Measurements from ENCODE around the gene C17orf107. TPM values are rescaled to one million over a fixed set of nuclear protein-coding genes. Genes with fewer than 3 reads are reported as not detected.

Gene C17orf107
- total and polyA plus RNA-seq, 2 donors = 1.7 to 7.7 TPM

GRCh38 chr17:4948166-4948930 is 49.0 kb downstream of the C17orf107 start, which contains the start of gene PFN1:
Gene PFN1, minus strand, starts transcription at chr17:4948530. Its CDS starts 136 bp downstream, at chr17:4948394.
- Histone ChIP-seq H3K27ac (ENCODE audit: low read depth) (peak within 1 kb of the TSS; percentile 99), H3K4me3 (ENCODE audit: low read depth, low read length) (peak within 1 kb of the TSS; percentile 97), H3K36me3 (ENCODE audit: insufficient read depth) (peaks cover 2% of the 10 kb centered on the region), H3K4me1 (ENCODE audit: insufficient read depth) (no peaks in the 10 kb centered on the region)
- DNase-seq (ENCODE audit: extremely low spot score) = peak; percentile 81
- under 1% methylated on average over 59 of the region's 59 CpGs for WGBS

GRCh38 chr17:4948931-4949320 is 49.6 kb downstream of the C17orf107 start:
- H3K27ac ChIP-seq (ENCODE audit: low read depth) = peak overlapping the region; percentile 99

GRCh38 chr17:4949321-4950074 is 50.2 kb downstream of the C17orf107 start:
- H3K27ac ChIP-seq (ENCODE audit: low read depth) = peak overlapping the region; percentile 99
- no peaks in the 10 kb centered on the region for H3K36me3 ChIP-seq (ENCODE audit: insufficient read depth)
- WGBS = under 1% methylated on average over 75 of the region's 75 CpGs
- H3K4me1 ChIP-seq (ENCODE audit: insufficient read depth) = no peaks in the 10 kb centered on the region
- no peak for DNase-seq (ENCODE audit: extremely low spot score)
- peak overlapping the region; percentile 97 for H3K4me3 ChIP-seq (ENCODE audit: low read depth, low read length)

More at GRCh38 chr17:4948931-4949320, 49.6 kb downstream of the C17orf107 start:
- Histone ChIP-seq H3K4me3 (ENCODE audit: low read depth, low read length) (peak overlapping the region; percentile 97), H3K36me3 (ENCODE audit: insufficient read depth) (no peaks in the 10 kb centered on the region), H3K4me1 (ENCODE audit: insufficient read depth) (no peaks in the 10 kb centered on the region)
- no peak for DNase-seq (ENCODE audit: extremely low spot score)
- WGBS = under 1% methylated on average over 40 of the region's 40 CpGs

- no peaks in the 10 kb centered on the region for H3K4me1 ChIP-seq (ENCODE audit: insufficient read depth)
- H3K36me3 ChIP-seq (ENCODE audit: insufficient read depth) = no peaks in the 10 kb centered on the region
- H3K4me3 ChIP-seq (ENCODE audit: low read depth, low read length) = peak overlapping the region; percentile 97
- H3K27ac ChIP-seq (ENCODE audit: low read depth) = peak overlapping the region; percentile 70
- WGBS = 6% methylated on average over 52 of the region's 52 CpGs
- no peak for DNase-seq (ENCODE audit: extremely low spot score)
Observed at GRCh38 chr17:4950075-4950745, 50.9 kb downstream of the C17orf107 start.

- H3K4me3 ChIP-seq (ENCODE audit: low read depth, low read length) = peak within 1 kb of the TSS; percentile 97
- H3K27ac ChIP-seq (ENCODE audit: low read depth) = peak within 1 kb of the TSS; percentile 70
- no peak for DNase-seq (ENCODE audit: extremely low spot score)
- 39% methylated on average over 7 of the region's 7 CpGs for WGBS
- no peaks in the 10 kb centered on the region for H3K36me3 ChIP-seq (ENCODE audit: insufficient read depth)
- H3K4me1 ChIP-seq (ENCODE audit: insufficient read depth) = no peaks in the 10 kb centered on the region
Observed at GRCh38 chr17:4950746-4951204, 51.4 kb downstream of the C17orf107 start, which contains the start of gene ENO3. Gene ENO3, plus strand, starts transcription at chr17:4951119. Its CDS starts 711 bp downstream, at chr17:4951830.

GRCh38 chr17:4951486-4951885 is 52.1 kb downstream of the C17orf107 start:
- no peak overlapping the region for H3K4me3 ChIP-seq (ENCODE audit: low read depth, low read length)
- H3K27ac ChIP-seq (ENCODE audit: low read depth) = no peak overlapping the region
- no peak for DNase-seq (ENCODE audit: extremely low spot score)
- H3K4me1 ChIP-seq (ENCODE audit: insufficient read depth) = no peaks in the 10 kb centered on the region
- no peaks in the 10 kb centered on the region for H3K36me3 ChIP-seq (ENCODE audit: insufficient read depth)
- 66% methylated on average over 3 of the region's 3 CpGs for WGBS

Other genes with a start within 250 kb of the C17orf107 start
- 36.4 TPM for gene PELP1, start 195.4 kb upstream of the C17orf107 start, total RNA-seq
- 29.5 TPM for gene PELP1, start 195.4 kb upstream of the C17orf107 start, polyA plus RNA-seq
- gene ARRB2, start 188.9 kb upstream of the C17orf107 start, total RNA-seq = 8.5 TPM
- 26.3 TPM for gene ARRB2, start 188.9 kb upstream of the C17orf107 start, polyA plus RNA-seq
- gene MED11, start 168.1 kb upstream of the C17orf107 start, total RNA-seq = 13.1 TPM
- gene MED11, start 168.1 kb upstream of the C17orf107 start, polyA plus RNA-seq = 31.7 TPM
- gene ZMYND15, start 159.7 kb upstream of the C17orf107 start, total RNA-seq = 0.42 TPM
- 0.60 TPM for gene ZMYND15, start 159.7 kb upstream of the C17orf107 start, polyA plus RNA-seq
- gene CXCL16, start 159.6 kb upstream of the C17orf107 start, total RNA-seq = 3.2 TPM
- gene CXCL16, start 159.6 kb upstream of the C17orf107 start, polyA plus RNA-seq = 14.3 TPM
- not detected for gene TM4SF5, start 127.7 kb upstream of the C17orf107 start, total RNA-seq
- 0.18 TPM for gene TM4SF5, start 127.7 kb upstream of the C17orf107 start, polyA plus RNA-seq
- 0.95 TPM for gene VMO1, start 113.2 kb upstream of the C17orf107 start, total RNA-seq
- gene VMO1, start 113.2 kb upstream of the C17orf107 start, polyA plus RNA-seq = 2.4 TPM
- not detected for gene GLTPD2, start 110.6 kb upstream of the C17orf107 start, total RNA-seq
- 0.10 TPM for gene GLTPD2, start 110.6 kb upstream of the C17orf107 start, polyA plus RNA-seq
- gene PSMB6, start 103.4 kb upstream of the C17orf107 start, total RNA-seq = 60.5 TPM
- 214 TPM for gene PSMB6, start 103.4 kb upstream of the C17orf107 start, polyA plus RNA-seq
- 23.6 TPM for gene PLD2, start 92.4 kb upstream of the C17orf107 start, total RNA-seq
- gene PLD2, start 92.4 kb upstream of the C17orf107 start, polyA plus RNA-seq = 21.7 TPM
- 29.9 TPM for gene MINK1, start 66.2 kb upstream of the C17orf107 start, total RNA-seq
- gene MINK1, start 66.2 kb upstream of the C17orf107 start, polyA plus RNA-seq = 45.2 TPM
- gene CHRNE, start 3.6 kb downstream of the C17orf107 start, total RNA-seq = 0.79 TPM
- 0.79 TPM for gene CHRNE, start 3.6 kb downstream of the C17orf107 start, polyA plus RNA-seq
- gene GP1BA, start 32.7 kb downstream of the C17orf107 start, total RNA-seq = not detected
- gene GP1BA, start 32.7 kb downstream of the C17orf107 start, polyA plus RNA-seq = 0.04 TPM
- gene SLC25A11, start 40.5 kb downstream of the C17orf107 start, total RNA-seq = 27.7 TPM
- gene SLC25A11, start 40.5 kb downstream of the C17orf107 start, polyA plus RNA-seq = 73.5 TPM
- gene RNF167, start 40.7 kb downstream of the C17orf107 start, total RNA-seq = 15.3 TPM
- gene RNF167, start 40.7 kb downstream of the C17orf107 start, polyA plus RNA-seq = 119 TPM
- 205 TPM for gene PFN1, start 49.0 kb downstream of the C17orf107 start, total RNA-seq
- gene PFN1, start 49.0 kb downstream of the C17orf107 start, polyA plus RNA-seq = 1,651 TPM
- gene ENO3, start 51.6 kb downstream of the C17orf107 start, total RNA-seq = 31.5 TPM
- gene ENO3, start 51.6 kb downstream of the C17orf107 start, polyA plus RNA-seq = 6.3 TPM
- 35.2 TPM for gene SPAG7, start 68.3 kb downstream of the C17orf107 start, total RNA-seq
- 83.2 TPM for gene SPAG7, start 68.3 kb downstream of the C17orf107 start, polyA plus RNA-seq
- 5.7 TPM for gene CAMTA2, start 88.1 kb downstream of the C17orf107 start, total RNA-seq
- 46.1 TPM for gene CAMTA2, start 88.1 kb downstream of the C17orf107 start, polyA plus RNA-seq
- gene INCA1, start 98.0 kb downstream of the C17orf107 start, total RNA-seq = 0.42 TPM
- 1.3 TPM for gene INCA1, start 98.0 kb downstream of the C17orf107 start, polyA plus RNA-seq
- 26.9 TPM for gene KIF1C, start 98.4 kb downstream of the C17orf107 start, total RNA-seq
- gene KIF1C, start 98.4 kb downstream of the C17orf107 start, polyA plus RNA-seq = 89.4 TPM
- 0.58 TPM for gene SLC52A1, start 135.9 kb downstream of the C17orf107 start, total RNA-seq
- gene SLC52A1, start 135.9 kb downstream of the C17orf107 start, polyA plus RNA-seq = 0.35 TPM
- gene ZFP3, start 178.9 kb downstream of the C17orf107 start, total RNA-seq = 9.2 TPM
- gene ZFP3, start 178.9 kb downstream of the C17orf107 start, polyA plus RNA-seq = 3.9 TPM
- gene ZNF232, start 212.3 kb downstream of the C17orf107 start, total RNA-seq = 9.1 TPM
- 9.0 TPM for gene ZNF232, start 212.3 kb downstream of the C17orf107 start, polyA plus RNA-seq
- gene USP6, start 216.5 kb downstream of the C17orf107 start, total RNA-seq = 0.85 TPM
- 0.03 TPM for gene USP6, start 216.5 kb downstream of the C17orf107 start, polyA plus RNA-seq

Data from urinary bladder (tissue), 4 donors.